ENCODE data around the gene TMEM50B.
A peak's percentile ranks its signal among the peaks of the same experiment; 100 is the strongest.
"Not testable (repeated sequence)": the region's sequence is repeated elsewhere in the genome, so short reads cannot be mapped to it uniquely, and the experiment has no call there.

Gene TMEM50B

GRCh38 chr21:33479679-33480480 is at the start of gene TMEM50B:
TMEM50B (minus strand) TSS chr21:33479974; CDS start chr21:33468885, 11,089 bp downstream.
- peak; percentile 96 for DNase-seq

GRCh38 chr21:33522953-33523349 is 43.2 kb upstream of the TMEM50B start:
- DNase-seq = no peak

DNA sequence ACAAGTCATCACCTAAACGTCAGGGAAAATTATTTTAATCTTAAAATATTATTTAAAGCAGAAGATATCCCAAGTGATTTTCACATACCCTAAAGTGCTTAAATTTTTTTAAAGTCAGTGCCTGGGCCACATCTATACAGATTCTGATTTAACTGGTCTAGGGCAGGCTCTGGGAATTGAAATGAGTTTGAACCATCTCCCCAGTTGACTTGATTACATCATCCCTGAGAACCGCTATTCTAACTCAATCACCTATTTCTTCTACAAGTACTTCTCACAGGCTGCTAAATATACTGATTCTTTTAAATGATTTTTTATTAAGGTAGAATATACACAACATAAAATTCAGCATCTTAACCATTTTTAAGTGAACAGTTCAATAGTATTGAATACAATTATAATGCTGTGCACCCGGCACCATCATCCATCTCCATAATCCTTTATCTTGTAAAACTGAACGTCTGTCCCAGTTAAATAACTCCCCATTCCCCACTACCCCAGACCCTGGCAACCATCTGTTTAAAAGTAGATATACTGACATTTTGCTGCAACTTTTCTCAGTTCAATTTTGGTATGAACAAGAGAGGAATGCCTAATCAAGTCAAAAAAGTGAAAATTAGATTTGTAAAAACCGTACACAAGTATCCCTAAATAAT is 42.7 kb upstream of the TMEM50B start:
- DNase-seq = no peak

GRCh38 chr21:33518899-33519298 is 39.1 kb upstream of the TMEM50B start:
- DNase-seq = no peak

GRCh38 chr21:33514229-33514628 is 34.5 kb upstream of the TMEM50B start:
- DNase-seq = no peak

DNA sequence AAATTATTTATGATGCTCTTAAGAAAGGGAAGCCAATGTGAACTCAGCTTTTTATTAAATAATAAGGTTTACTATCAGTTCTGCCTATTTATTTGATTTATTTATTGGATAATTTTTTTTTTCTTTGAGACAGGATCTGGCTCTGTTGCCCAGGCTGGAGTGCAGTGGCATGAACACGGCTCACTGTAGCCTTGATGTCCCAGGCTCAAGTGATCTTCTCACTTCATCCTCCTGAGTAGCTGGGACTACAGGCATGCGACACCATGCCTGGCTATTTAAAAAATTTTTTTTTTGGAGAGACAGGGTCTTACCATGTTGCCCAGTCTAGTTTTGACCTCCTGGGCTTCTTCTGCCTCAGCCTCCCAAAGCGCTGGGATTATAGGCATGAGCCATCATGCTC is 32.7 kb upstream of the TMEM50B start:
- no peak for DNase-seq

DNA sequence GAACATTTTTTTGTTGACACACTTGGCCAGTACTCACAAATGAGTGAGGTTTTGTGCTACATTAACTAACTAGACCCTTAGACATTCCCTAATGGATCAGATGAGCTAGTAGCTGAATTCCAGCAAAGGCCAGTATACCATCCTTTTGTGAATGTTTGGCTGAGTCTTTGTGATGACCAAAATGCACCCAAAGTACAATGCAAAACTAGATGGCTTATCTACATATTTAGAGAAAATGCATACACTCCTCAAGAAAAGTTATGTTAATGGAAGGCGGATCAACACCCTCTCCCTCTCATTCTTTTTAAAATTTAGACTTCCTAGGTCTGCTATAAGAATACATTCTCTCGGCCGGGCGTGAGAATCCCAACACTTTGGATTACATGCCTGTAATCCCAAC is 31.9 kb upstream of the TMEM50B start:
- DNase-seq = no peak

GRCh38 chr21:33510826-33511225 is 31.1 kb upstream of the TMEM50B start:
- DNase-seq = no peak

DNA sequence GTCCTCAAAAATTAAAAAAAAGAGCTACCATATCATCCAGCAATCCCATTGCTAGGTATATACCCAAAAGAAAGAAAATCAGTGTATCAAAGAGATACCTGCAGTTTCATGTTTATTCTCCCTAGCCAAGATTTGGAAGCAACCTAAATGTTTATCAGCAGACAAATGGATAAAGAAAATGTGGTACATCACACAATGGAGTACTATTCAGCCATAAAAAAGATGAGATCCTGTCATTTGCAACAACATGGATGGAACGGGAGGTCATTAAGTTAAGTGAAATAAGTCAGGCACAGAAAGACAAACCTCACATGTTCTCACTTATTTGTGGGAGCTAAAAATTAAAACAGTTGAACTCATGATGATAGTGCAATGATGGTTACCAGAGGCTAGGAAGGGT is 27.2 kb upstream of the TMEM50B start:
- DNase-seq = not testable (repeated sequence)

DNA sequence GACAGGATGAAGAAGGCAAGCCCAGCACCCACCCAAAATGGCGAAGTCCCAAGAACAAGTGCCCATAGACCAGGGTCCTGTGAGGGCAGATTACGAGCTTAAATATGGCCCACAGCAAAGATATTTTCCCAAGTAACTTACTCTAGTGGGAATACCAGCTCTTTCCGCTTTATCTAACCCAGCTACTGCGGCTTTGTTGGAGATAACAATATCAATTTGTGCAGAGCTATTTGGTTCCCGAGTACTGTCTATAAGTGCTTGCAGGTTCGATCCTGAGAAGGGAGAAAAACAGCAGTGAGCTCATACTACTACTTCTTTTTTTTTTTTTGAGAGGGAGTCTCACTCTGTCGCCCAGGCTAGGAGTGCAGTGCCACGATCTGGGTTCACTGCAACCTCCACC is 26.1 kb upstream of the TMEM50B start:
- DNase-seq = no peak

- DNase-seq = no peak
These were observed 16.6 kb upstream of the TMEM50B start for GRCh38 chr21:33496345-33496744.

DNA sequence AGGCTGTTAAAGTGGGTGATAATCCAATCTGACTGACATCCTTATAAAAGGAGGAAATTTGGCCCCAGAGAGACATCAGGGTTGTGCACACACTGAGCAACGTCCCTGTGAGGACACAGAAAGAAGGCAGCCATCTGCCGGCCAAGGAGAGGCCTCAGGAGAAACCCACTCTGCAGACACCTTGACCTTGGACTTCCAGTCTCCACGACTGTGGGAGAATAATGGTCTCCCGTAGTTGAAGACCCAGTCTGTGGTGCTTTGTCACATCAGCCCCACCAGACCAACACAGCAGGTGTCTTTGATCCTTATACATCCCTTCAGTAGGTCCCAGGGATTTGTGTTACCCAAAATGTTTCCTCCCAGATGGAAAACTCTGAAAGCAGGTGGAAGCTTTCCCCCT is 16.0 kb upstream of the TMEM50B start:
- DNase-seq = no peak

GRCh38 chr21:33493756-33494155 is 14.0 kb upstream of the TMEM50B start:
- no peak for DNase-seq

- DNase-seq = no peak
These were observed 12.8 kb upstream of the TMEM50B start for GRCh38 chr21:33492571-33492970.

GRCh38 chr21:33491373-33492102 is 11.8 kb upstream of the TMEM50B start, which contains the start of gene DNAJC28:
DNAJC28 (minus strand) TSS chr21:33491716; CDS start chr21:33489393, 2,323 bp downstream.
- peak; percentile 91 for DNase-seq

- no peak for DNase-seq
These were observed 11.2 kb upstream of the TMEM50B start for GRCh38 chr21:33490991-33491372.

GRCh38 chr21:33488936-33489335 is 9.2 kb upstream of the TMEM50B start:
- DNase-seq = no peak

- no peak for DNase-seq
These were observed 8.2 kb upstream of the TMEM50B start for GRCh38 chr21:33487996-33488395.

DNA sequence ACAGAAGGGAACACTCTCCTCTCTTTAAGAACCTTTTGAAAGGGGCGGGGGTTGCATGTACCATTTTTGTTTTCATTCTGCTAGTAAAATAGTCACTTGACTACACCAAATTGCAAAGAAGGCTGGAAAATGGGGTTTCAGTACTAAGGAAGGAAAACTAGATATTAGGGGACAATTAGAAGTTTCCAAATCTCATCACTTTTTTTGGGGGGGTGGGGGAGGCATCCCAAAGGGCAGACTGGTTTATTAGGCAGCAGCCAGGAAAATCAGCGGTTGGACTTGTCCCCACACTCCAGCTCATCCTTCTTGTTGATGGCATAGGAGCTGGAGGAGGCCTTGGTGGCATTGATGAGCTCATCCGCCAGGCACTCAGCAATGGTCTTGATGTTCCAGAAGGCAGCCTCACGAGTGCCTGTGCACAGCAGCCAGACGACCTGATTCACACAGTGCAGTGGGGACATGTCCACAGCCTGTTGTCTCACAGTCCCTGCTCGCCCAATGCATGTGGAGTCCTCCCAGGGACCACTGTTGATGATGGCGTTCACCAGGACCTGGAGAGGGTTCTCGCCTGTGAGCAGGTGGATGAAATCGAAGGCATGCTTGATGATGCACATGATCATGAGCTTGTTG is 1.7 kb upstream of the TMEM50B start:
- no peak for DNase-seq

GRCh38 chr21:33480481-33481103 is 818 bp upstream of the TMEM50B start:
- DNase-seq = no peak

- DNase-seq = peak; percentile 16
These were observed 667 bp downstream of the TMEM50B start for GRCh38 chr21:33478935-33479678.

DNA sequence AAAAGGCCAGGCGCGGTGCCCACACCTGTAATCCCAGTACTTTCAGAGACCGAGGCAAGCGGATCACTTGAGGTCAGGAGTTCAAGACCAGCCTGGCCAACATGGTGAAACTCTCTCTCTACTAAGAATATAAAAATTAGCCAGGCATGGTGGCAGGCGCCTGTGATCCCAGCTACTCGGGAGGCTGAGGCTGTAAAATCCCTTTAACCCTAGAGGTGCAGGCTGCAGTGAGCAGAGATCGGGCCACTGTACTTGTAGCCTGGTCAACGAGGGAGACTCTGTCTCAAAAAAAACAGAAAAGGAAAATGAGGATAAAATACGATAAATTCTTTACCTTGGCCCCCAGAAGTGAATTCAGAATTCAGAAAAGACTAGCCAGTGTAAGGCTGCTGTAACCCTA is 1.6 kb downstream of the TMEM50B start:
- DNase-seq = no peak

Measured in CD4-positive, alpha-beta T cell treated with Interferon gamma for 1 hour (primary cell).